Left renal pelvis (tissue), 4 donors: Measurements from ENCODE around the gene PLEKHH3. TPM values are rescaled to one million over a fixed set of nuclear protein-coding genes. Genes with fewer than 3 reads are reported as not detected.
"Not testable (repeated sequence)": the region's sequence is repeated elsewhere in the genome, so short reads cannot be mapped to it uniquely, and the experiment has no call there.

ENCODE experiments used
- DNase-seq, 4 donors: peaks; one replicate each; pipeline ENCODE4 v3.0.0-alpha.2; 2013; ENCODE audit warnings: low read depth in 4 of 4, low spot score in 3 of 4
- polyA plus RNA-seq, 4 donors: library from polyadenylated mRNA; unstranded; fragments of 120-200 nt; gene quantifications; one replicate each; pipeline ENCODE4 v1.2.1, GENCODE V29; 2013; ENCODE audit not compliant: insufficient read length in 4 of 4

The PLEKHH3 gene
- polyA plus RNA-seq, 4 donors: 12.1 to 22.9 (median 17.7) TPM

DNA sequence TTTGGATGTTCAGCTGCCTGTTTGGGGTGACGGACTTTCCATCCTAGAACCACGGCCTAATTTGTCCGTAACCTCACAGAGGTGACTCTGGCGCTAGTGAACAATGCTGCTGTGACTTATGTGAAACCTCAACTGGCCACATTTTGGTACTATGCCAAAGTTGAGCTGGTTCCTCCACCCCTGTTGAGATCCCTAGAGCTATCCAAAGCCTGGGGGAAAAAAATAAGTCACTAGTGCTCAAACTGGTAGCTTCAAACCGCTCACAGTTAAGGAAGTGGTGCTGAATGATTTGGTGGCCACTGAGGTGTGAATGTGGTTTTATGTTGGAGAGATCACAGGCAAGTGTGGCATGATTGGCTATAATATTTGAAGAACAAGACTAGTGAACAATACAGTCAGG, 29.0 kb downstream of the PLEKHH3 start:
- DNase-seq: no peak

DNA sequence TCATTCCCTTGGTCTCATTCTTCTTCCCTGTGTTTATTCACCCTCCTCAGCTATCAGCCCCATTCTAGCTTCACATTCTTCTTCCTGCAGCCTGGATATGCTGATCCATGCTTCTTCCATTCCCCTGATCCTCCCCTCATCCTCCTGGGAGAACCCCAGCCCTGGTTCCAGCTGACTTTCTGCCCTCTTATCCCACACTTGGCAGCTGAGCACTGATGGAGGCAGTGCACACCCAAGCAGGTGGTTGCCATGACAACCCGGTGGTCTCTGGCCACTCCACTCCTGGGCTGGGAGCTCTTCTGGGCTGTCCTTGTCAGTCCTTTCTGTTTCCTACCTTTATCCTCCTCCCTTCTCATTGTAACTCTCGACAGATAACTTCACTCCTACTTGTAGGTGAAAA, 34.5 kb downstream of the PLEKHH3 start:
- DNase-seq: no peak

DNA sequence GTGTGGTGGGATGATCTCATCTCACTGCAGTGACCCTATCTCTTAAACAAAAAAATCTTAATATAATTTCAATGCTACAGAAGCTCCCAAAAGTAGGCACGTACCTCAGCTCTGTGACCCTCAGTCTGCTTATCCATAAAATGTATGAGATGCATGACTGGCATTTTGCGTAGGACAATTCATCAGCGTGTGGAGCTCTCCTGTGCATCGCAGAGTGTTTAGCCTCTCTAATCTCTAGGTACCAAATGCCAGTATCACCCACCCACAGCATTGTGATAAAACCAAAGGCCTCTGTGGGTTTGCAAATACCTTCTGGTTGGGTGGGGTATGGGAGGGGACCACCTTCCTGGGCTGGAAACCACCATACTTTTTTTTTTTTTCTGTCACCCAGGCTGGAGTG, 36.7 kb downstream of the PLEKHH3 start:
- no peak for DNase-seq

DNA sequence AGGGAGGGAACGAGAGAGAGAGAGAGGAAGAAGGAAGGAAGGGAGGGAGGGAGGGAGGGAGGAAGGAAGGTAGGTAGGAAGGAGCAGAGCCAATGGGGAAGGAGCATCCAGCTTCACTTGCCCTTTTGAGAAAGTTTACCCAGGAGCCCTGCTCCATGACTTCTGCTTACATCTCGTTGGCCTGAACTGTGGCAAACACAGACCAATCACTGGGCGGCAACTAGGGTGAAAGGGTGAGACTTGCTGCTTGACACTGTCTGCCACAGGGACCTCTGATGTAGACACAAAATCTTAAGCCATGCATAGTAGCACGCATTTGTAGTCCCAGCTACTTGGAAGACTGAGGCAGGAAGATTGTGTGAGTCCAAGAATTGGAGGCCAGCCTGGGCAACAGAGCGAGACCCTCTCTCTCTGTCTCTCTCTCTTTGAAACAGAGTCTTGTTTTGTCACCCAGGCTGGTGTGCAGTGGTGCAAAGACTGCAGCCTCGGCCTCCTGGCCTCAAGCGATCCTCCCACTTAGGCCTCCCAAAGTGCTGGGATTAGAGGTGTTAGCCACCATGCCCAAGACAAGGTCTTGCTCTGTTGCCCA, 37.2 kb downstream of the PLEKHH3 start:
- no peak for DNase-seq

DNA sequence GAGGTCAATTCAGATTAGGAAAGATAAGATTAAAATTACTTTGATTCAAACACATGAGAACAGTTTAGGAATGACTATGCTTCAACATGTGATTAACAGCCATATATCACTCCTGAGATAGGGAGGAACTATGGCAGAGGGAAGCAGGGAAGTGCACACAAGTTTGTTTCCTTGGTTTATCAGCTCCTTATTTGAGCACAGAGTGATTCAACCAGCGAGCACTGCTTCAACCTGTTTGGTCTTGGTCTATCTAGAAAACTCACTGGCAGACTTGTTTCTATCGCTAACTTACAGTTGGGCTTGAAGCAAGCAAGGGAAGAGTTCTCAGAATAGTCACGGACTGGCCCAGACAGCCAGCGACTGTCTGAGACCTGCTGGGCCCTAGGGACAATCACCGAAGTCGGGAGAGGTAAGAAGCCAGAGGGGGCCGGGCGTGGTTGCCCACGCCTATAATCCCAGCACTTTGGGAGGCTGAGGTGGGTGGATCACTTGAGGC, 43.8 kb downstream of the PLEKHH3 start:
- no peak for DNase-seq

DNA sequence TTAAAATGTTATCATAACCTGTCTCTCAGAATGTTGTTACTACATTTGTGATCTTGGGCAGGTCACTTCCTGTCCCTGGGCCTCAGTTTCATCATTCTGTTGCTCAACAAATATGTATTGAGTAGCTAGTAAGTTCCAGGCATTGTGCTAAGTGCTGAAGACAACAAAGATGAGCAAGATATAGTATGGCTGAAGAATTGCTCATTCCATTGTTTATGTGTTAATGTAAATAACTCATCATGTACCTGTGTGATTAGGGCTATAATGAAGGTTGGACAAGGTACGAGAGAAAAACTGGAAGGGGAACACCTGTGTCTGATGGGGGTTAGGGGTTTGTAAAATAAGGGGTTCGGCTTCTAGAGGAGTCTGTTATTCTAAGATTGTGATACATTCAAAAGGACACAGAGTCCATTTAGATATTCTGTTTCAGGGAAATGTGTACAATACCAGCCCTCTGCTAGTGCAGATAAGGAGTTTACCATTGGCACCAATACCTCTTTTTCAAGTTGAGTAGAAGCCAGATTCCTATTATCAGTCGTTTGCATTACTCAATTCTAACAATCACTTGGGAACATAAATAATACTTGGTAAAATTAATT, 47.3 kb downstream of the PLEKHH3 start:
- no peak for DNase-seq

DNA sequence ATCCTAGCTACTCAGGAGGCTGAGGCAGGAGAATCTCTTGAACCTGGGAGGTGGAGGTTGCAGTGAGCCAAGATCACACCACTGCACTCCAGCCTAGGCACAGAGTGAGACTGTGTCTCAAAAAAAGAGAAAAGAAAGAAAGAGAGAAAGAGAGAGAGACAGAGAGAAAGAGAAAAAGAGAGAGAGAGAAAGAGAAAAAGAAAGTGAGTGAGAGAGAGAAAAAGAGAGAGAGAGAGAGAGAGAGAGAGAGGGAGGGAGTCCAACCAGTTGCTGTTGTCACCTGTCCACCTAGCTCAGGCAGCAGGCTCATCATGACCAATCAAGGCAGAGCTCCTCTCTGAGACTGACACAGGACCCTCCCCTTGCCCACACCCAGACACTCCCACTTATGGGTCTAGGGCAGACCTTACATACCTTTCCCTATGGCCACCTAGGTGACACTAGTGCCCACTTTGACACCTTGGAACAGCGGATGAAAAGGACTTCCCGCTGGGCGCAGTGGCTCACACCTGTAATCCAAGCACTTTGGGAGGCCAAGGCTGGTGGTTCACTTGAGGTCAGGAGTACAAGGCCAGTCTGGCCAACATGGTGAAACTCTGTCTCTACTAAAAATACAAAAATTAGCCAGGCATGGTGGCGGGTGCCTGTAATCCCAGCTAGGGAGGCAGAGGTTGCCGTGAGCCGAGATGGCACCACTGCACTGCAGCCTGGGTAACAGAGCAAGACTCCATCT, 49.6 kb downstream of the PLEKHH3 start:
- not testable (repeated sequence) for DNase-seq

DNA sequence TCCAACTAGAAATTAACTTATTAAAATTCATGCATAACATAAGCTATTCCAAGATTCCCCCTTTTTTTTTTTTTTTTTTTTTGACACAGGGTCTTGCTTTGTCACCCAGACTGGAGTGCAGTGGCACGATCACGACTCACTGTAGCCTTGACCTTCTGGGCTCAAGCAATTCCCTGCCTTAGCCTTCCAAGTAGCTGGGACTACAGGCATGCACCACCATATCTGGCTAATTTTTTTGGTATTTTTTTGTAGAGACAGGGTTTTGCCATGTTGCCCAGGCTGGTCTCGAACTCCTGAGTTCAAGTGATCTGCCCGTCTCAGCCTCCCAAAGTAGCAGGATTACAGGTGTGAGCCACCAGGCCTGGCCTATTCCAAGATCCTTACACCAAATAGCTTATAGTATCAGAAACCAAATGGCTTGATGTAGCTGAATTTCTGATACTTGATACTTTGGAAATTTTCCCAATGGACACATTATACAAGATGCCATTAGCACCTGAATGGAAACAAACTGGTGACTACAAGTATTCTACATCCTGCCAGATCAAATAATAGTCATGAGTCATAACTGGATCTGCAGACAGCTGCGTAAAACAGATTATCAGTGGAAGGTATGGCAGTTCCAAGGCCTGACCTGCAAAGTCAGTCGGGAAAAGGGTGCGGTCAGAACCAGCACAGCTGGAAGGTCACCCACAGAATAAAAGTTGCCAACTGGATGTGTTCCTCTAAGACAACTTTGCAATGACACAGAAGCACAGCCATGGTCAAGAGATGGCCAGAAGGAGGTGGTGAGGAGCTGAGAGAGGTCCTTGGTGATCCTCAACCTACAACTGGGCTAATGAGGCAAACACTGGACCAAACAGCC, 52.8 kb downstream of the PLEKHH3 start:
- DNase-seq: no peak

DNA sequence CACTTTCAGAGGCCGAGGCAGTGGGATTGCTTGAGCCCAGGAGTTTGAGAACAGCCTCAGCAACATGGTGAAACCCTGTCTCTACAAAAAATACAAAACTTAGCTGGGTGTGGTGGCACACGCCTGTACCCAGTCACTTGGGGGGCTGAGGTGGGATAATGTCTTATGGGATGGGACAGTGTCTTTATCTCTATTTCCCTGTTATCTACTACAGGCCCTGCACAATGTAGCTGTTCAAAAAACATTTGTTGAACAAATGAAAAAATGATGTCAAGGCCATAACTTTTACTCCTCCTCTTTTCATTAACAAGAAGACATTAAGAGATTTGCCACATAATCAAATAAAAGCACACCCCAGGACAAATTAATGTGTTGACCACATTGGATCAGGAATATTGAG, 53.5 kb downstream of the PLEKHH3 start:
- no peak for DNase-seq

DNA sequence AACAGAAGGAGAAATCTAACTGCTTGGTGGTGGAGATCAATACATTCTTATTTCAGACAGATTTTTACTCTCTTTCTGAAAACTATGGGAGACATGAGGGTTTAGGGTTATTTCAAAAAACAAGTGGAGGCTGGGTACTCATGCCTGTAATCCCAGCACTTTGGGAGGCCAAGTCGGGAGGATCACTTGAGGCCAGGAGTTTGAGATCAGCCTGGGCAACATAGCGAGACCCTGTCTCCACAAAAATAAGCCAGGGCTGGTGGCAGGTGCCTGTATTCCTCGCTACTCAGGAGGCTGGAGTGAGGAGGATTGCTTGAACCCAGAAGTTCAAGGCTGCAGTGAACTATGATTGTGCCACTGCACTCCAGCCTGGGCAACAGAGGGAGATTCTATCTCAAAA, 54.8 kb downstream of the PLEKHH3 start:
- DNase-seq: not testable (repeated sequence)

DNA sequence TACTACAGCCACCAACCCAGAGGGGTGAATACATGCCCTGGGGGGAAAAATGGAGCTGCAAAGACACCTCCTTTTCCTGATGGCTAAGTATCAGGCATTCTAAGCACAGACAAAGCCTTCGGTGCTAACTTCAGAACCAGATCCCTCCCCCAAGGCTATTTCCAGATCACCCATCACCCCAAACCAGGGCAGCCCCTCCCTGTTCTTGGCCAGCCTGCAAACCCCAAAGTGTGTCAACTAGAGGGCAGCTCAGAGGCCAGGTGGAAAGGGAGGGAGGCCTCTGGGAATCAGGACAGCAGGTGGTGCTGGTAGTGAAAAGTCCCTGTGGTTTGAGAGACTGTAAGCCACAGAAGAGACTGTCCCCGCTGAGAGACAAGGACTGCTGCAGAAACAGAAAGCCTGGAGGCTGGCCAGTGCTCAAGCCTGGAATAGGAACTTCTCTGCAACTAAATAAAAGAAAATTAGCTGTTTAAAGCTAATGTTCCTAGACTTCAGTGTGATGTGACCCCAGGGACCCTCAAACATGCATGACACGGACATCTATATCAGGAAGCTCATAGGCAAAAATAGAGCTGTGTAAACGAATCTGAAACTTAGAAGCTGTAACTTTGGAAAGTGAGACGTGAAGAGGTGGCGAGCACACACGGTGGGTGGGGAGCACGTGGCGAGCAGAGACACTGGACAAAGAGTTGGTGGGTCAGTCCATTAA, 58.2 kb downstream of the PLEKHH3 start:
- DNase-seq: no peak

DNA sequence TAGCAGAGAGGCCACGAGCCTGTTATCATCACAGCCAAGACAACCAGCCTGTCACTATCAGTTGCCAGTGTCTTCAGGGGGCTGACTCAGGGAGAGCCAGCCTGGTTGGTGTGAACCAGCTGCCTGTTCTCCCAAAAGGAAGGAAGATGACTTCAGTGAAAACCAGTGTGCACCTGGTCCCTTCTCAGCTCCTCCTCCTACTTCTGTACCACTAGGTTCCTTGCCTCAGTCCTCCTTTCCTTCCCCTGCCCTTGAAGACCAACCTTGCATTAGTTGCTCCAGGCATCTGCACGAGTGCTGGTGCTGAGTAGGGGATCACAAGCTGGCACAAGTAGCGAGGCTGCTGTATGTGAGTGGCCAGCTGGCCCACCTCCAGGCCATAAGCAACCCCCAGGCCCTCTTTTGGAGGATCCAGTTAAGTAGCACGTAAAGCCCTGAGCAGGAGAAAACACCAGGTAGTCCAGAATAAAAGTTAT, 58.8 kb downstream of the PLEKHH3 start:
- DNase-seq: no peak

Other genes with a start within 250 kb of the PLEKHH3 start
- 10 to 100 TPM; 36.7 to 60.6 (median 50.4) TPM for gene ATP6V0A1, start 218.1 kb downstream of the PLEKHH3 start, polyA plus RNA-seq
- gene NAGLU, start 140.8 kb downstream of the PLEKHH3 start, polyA plus RNA-seq: 10 to 100 TPM; 18.2 to 30.7 (median 19.8) TPM
- gene HSD17B1, start 124.1 kb downstream of the PLEKHH3 start, polyA plus RNA-seq: 1 to 10 TPM; 2.2 to 5.8 (median 3.5) TPM
- gene COASY, start 114.8 kb downstream of the PLEKHH3 start, polyA plus RNA-seq: 10 to 100 TPM; 31.8 to 67.0 (median 48.0) TPM
- 10 to 100 TPM; 33.5 to 41.3 (median 36.0) TPM for gene MLX, start 109.9 kb downstream of the PLEKHH3 start, polyA plus RNA-seq
- gene PSMC3IP, start 99.3 kb downstream of the PLEKHH3 start, polyA plus RNA-seq: 10 to 100 TPM; 14.3 to 21.8 (median 18.6) TPM
- gene RETREG3, start 67.6 kb downstream of the PLEKHH3 start, polyA plus RNA-seq: 10 to 100 TPM; 38.0 to 58.7 (median 46.7) TPM
- gene TUBG1, start 67.3 kb downstream of the PLEKHH3 start, polyA plus RNA-seq: 10 to 100 TPM; 32.6 to 57.1 (median 52.7) TPM
- gene TUBG2, start 17.7 kb downstream of the PLEKHH3 start, polyA plus RNA-seq: 10 to 100 TPM; 18.7 to 35.6 (median 28.6) TPM
- 1 to 10 TPM in 3 of 4 donors, under 1 TPM in 1; 0.74 to 2.4 (median 1.6) TPM for gene CCR10, start 4.8 kb upstream of the PLEKHH3 start, polyA plus RNA-seq
- gene CNTNAP1, start 5.5 kb upstream of the PLEKHH3 start, polyA plus RNA-seq: 10 to 100 TPM in 2 of 4 donors, 1 to 10 TPM in 2; 8.1 to 27.7 (median 9.5) TPM
- 10 to 100 TPM; 30.8 to 64.0 (median 45.3) TPM for gene EZH1, start 68.0 kb upstream of the PLEKHH3 start, polyA plus RNA-seq
- 100 to 1,000 TPM in 2 of 4 donors, 10 to 100 TPM in 2; 92.1 to 140 (median 100) TPM for gene RAMP2, start 84.2 kb upstream of the PLEKHH3 start, polyA plus RNA-seq
- 10 to 100 TPM; 56.7 to 93.6 (median 83.4) TPM for gene VPS25, start 96.5 kb upstream of the PLEKHH3 start, polyA plus RNA-seq
- gene WNK4, start 103.6 kb upstream of the PLEKHH3 start, polyA plus RNA-seq: 10 to 100 TPM in 3 of 4 donors, 1 to 10 TPM in 1; 3.5 to 14.8 (median 12.5) TPM
- 100 to 1,000 TPM in 3 of 4 donors, 10 to 100 TPM in 1; 59.1 to 167 (median 159) TPM for gene COA3, start 121.7 kb upstream of the PLEKHH3 start, polyA plus RNA-seq
- 1 to 10 TPM; 1.4 to 3.6 (median 2.3) TPM for gene CNTD1, start 121.9 kb upstream of the PLEKHH3 start, polyA plus RNA-seq
- 10 to 100 TPM; 51.1 to 84.0 (median 68.3) TPM for gene BECN1, start 147.3 kb upstream of the PLEKHH3 start, polyA plus RNA-seq
- gene PSME3, start 156.4 kb upstream of the PLEKHH3 start, polyA plus RNA-seq: 100 to 1,000 TPM in 2 of 4 donors, 10 to 100 TPM in 2; 72.1 to 114 (median 103) TPM
- 1 to 10 TPM in 3 of 4 donors, under 1 TPM in 1; 0.79 to 1.9 (median 1.5) TPM for gene AOC2, start 167.6 kb upstream of the PLEKHH3 start, polyA plus RNA-seq
- 10 to 100 TPM in 1 of 4 donors, 1 to 10 TPM in 3; 4.4 to 13.8 (median 6.6) TPM for gene AOC3, start 174.2 kb upstream of the PLEKHH3 start, polyA plus RNA-seq
- gene G6PC1, start 223.8 kb upstream of the PLEKHH3 start, polyA plus RNA-seq: 1 to 10 TPM in 3 of 4 donors, under 1 TPM in 1; 0.52 to 6.1 (median 4.0) TPM